Measurements from ENCODE around the gene C1QTNF9.
"Not testable (repeated sequence)": the region's sequence is repeated elsewhere in the genome, so short reads cannot be mapped to it uniquely, and the experiment has no call there.

DNA sequence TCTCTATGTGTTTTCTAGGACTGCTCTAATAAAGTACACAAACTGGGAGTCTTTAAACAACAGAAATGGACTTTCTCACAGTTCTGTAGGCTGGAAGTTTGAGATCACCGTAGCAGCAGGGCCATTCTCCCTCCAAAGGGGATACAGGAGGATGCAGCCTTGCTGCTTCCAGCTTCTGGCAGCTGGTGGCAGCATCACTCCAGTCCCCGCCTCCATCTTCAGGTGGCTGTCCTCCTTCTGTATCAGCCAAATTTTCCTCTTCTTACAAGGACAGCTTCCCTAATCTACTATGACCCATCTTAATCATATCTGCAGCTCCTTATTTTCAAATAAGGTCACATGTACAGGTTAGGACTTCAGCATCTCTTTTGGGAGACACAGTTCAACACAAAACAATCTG is 13.1 kb downstream of the C1QTNF9 start:
- TF ChIP-seq CTCF (IDR thresholded peaks at IDR 0.05; ENCODE audit: low read depth, low read length, missing input control); TAF1 (conservative IDR thresholded peaks at IDR 0.05); FOXA1 (IDR thresholded peaks at IDR 0.05); YY1 (IDR thresholded peaks at IDR 0.05); GABPA (IDR thresholded peaks at IDR 0.05 in 1 of 2, conservative IDR thresholded peaks at IDR 0.05 in 1 of 2); NR2F2 (IDR thresholded peaks at IDR 0.05); EGR1 (IDR thresholded peaks at IDR 0.05; ENCODE audit: low read depth in 2 of 2): not testable (repeated sequence)
- TF ChIP-seq, protein P1, sequence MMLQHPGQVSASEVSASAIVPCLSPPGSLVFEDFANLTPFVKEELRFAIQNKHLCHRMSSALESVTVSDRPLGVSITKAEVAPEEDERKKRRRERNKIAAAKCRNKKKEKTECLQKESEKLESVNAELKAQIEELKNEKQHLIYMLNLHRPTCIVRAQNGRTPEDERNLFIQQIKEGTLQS (IDR thresholded peaks at IDR 0.05): not testable (repeated sequence)
- peak; percentile 30 to 35 for TF ChIP-seq RAD21 (IDR thresholded peaks at IDR 0.05)
- TF ChIP-seq, protein P2, sequence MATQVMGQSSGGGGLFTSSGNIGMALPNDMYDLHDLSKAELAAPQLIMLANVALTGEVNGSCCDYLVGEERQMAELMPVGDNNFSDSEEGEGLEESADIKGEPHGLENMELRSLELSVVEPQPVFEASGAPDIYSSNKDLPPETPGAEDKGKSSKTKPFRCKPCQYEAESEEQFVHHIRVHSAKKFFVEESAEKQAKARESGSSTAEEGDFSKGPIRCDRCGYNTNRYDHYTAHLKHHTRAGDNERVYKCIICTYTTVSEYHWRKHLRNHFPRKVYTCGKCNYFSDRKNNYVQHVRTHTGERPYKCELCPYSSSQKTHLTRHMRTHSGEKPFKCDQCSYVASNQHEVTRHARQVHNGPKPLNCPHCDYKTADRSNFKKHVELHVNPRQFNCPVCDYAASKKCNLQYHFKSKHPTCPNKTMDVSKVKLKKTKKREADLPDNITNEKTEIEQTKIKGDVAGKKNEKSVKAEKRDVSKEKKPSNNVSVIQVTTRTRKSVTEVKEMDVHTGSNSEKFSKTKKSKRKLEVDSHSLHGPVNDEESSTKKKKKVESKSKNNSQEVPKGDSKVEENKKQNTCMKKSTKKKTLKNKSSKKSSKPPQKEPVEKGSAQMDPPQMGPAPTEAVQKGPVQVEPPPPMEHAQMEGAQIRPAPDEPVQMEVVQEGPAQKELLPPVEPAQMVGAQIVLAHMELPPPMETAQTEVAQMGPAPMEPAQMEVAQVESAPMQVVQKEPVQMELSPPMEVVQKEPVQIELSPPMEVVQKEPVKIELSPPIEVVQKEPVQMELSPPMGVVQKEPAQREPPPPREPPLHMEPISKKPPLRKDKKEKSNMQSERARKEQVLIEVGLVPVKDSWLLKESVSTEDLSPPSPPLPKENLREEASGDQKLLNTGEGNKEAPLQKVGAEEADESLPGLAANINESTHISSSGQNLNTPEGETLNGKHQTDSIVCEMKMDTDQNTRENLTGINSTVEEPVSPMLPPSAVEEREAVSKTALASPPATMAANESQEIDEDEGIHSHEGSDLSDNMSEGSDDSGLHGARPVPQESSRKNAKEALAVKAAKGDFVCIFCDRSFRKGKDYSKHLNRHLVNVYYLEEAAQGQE (IDR thresholded peaks at IDR 0.05): not testable (repeated sequence)

Data from liver (tissue), 3 donors.